BJ (cell line): ENCODE data around the gene NPPC. TPM values are rescaled to one million over a fixed set of nuclear protein-coding genes. Genes with fewer than 3 reads are reported as not detected.

Experiments
- CTCF ChIA-PET: fragments of 350-600 bp; formaldehyde crosslinking; extraction: SDS; loops from one replicate; lab custom pipeline; 2021; ENCODE audit warnings: antibody characterized with exemption, inconsistent platforms; lab: Yijun Ruan, JAX
- POLR2A ChIA-PET: fragments of 300-600 bp; sonication (Branson Sonifier 250); formaldehyde crosslinking; extraction: SDS; loops from one replicate; lab custom pipeline; 2021; ENCODE audit warnings: antibody characterized with exemption; lab: Charles Lee
- DNase-seq: peaks from one replicate; pipeline ENCODE4 v3.0.0-alpha.2; 2011; ENCODE audit warnings: low read depth
- H3K27me3 ChIP-seq: 2 replicates; pipeline ENCODE4 v1.6.0; 2011; ENCODE audit warnings: low read length; ENCODE audit not compliant: control insufficient read depth, insufficient read depth
- H3K36me3 ChIP-seq: 2 replicates; pipeline ENCODE4 v1.5.1; 2011; ENCODE audit warnings: low read length; ENCODE audit not compliant: control insufficient read depth, insufficient read depth
- H3K4me3 ChIP-seq: 2 replicates; pipeline ENCODE4 v1.5.1; 2011; ENCODE audit warnings: low read depth, mild to moderate bottlenecking, control low read depth, low read length
- polyA plus RNA-seq: library from polyadenylated mRNA; depleted of rRNA; stranded (reverse); fragments of >200 nt; gene quantifications from 2 replicates; pipeline ENCODE4 v1.2.3, GENCODE V29; 2011
- TF ChIP-seq, protein P1 (sequence below): IDR thresholded peaks from 2 replicates; pipeline ENCODE4 v1.5.1; 2011; ENCODE audit warnings: low read depth, mild to moderate bottlenecking, control low read depth, inconsistent platforms, low read length, moderate library complexity; ENCODE audit not compliant: insufficient read depth

NPPC gene
- polyA plus RNA-seq, 1 experiment, result not detected

DNA sequence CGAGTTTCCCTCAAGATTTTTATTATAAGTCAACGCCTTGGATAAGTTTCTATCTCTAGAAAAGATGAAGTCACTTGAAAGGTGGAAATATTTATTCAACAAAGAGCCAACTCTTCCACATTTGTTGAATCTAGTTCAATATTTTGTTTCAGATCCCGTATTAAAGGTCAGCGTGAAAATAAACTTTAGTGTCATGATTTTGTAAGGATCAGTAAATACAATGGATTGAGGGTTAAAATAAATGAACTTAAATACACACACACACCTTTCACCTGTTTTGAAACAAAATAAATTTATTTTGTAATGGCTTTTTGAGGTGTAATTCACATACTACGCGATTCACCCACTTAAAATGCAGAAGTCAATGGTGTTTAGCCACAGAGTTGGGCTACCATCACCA lies 16.0 kb upstream of the NPPC start:
- 0 out of 2 replicates have a peak, but pooled peaks cover 2% of the 10 kb centered on the region for H3K27me3 ChIP-seq
- ChIA-PET CTCF (no interaction called here), POLR2A (no interaction called here)

DNA sequence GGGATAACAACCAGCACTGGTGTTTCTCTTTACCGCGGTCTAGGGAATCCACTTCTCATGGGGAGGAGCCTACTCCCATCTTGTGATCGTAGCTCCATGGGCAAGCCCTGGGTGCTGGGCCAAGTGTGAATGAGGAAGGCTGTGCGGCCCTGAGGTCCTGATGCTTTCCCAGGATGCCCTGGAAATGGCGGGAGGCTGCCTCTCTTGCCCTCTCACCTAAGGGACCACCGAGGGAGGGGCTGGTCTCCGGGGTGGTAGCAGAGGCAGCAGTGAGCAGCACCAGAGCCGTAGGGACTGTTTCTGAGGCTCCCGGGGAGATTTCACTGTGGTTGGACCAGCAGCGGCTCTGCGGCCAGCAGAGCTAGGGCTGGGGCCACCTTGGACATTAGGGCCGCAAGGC lies 15.5 kb upstream of the NPPC start:
- POLR2A ChIA-PET, result no interaction called here
- TF ChIP-seq, protein P1, sequence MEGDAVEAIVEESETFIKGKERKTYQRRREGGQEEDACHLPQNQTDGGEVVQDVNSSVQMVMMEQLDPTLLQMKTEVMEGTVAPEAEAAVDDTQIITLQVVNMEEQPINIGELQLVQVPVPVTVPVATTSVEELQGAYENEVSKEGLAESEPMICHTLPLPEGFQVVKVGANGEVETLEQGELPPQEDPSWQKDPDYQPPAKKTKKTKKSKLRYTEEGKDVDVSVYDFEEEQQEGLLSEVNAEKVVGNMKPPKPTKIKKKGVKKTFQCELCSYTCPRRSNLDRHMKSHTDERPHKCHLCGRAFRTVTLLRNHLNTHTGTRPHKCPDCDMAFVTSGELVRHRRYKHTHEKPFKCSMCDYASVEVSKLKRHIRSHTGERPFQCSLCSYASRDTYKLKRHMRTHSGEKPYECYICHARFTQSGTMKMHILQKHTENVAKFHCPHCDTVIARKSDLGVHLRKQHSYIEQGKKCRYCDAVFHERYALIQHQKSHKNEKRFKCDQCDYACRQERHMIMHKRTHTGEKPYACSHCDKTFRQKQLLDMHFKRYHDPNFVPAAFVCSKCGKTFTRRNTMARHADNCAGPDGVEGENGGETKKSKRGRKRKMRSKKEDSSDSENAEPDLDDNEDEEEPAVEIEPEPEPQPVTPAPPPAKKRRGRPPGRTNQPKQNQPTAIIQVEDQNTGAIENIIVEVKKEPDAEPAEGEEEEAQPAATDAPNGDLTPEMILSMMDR, result no peak
- H3K4me3 ChIP-seq, result no peak overlapping the region
- 0 out of 2 replicates have a peak, but pooled peaks cover 2% of the 10 kb centered on the region for H3K27me3 ChIP-seq
- CTCF ChIA-PET, result interaction anchor here (1.4 to 1.7 kb wide), 2 partner anchors 17 to 384 kb away, joined by 3 to 6 read pairs; partner anchors contain the start of gene NPPC
- no peak for DNase-seq
- no peaks in the 10 kb centered on the region for H3K36me3 ChIP-seq

More for the DNA sequence above, 16.0 kb upstream of the NPPC start:
- DNase-seq, result no peak
- Histone ChIP-seq H3K36me3 (no peaks in the 10 kb centered on the region), H3K4me3 (no peak overlapping the region)
- TF ChIP-seq, protein P1, result no peak

DNA sequence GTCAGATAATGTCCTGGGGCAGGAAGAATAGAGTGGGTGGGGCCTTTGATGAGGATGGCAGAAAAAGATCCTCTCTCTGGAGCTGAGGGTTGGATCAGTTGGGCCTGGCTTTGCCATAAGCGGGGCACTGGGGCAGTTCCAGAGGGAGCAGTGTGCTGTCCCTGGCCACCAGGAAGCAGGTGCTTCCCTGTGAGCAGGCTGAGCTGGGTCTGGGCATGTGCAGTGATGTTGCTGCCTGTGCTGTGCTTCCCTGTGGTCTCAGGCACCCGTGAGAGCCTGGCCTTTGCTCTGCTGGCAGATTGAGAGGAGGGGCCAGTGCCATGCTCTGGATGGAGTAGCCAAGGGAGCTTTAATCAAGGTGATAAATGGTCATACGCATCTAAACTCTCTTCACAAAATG lies 14.6 kb upstream of the NPPC start:
- Histone ChIP-seq H3K27me3 (peaks cover 4% of the 10 kb centered on the region; the same call in 1 of the 2 replicates), H3K36me3 (no peaks in the 10 kb centered on the region), H3K4me3 (no peak overlapping the region)
- ChIA-PET POLR2A (no interaction called here), CTCF (interaction anchor here (1.4 to 1.7 kb wide), 3 partner anchors 16 to 499 kb away, joined by 3 to 6 read pairs (median 4); partner anchors contain the start of gene NPPC)
- DNase-seq, result no peak
- TF ChIP-seq, protein P1, result no peak

DNA sequence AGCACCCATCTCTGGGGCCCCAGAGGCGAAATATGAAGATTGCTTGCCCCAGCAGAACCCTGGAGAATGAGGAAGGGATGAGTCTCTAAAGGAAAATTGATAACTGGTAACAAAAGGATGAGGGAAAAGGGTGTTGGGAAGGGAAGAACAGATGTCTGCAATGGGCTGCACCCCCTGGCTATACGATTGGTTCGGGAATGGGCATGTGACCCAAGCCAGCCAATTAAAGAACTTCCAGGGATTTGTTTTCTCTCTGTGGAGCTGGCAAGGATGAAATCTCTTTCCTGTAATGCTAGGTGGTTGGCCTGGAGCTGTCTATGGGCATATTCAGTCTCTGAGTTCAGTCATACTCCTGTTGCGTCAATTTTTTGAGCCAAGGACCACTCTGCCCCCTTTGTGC lies 12.8 kb upstream of the NPPC start:
- CTCF ChIA-PET, result interaction anchor here (4.2 kb wide), 1 partner anchor 13 kb away, joined by 34 read pairs; the partner anchor contains the start of gene NPPC
- no peak for DNase-seq
- POLR2A ChIA-PET, result no interaction called here
- H3K4me3 ChIP-seq, result no peak overlapping the region
- H3K27me3 ChIP-seq, result peaks cover 7% of the 10 kb centered on the region
- TF ChIP-seq, protein P1, result no peak
- no peaks in the 10 kb centered on the region for H3K36me3 ChIP-seq

DNA sequence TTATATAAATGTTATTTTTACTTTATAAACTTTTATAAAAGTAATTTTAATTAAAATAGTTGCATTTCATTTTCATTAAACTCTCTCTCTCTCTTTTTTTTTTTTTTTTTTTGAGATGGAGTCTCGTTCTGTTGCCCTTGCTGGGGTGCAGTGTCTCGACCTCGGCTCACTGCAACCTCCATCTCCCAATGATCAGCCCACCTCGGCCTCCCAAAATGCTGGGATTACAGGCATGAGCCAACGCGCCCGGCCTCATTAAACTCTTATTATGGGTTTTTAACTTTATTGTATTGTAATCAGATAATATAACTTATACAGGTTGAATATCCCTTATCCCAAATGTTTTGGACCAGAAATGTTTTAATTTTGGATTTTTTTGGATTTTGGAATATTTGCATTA lies 10.9 kb upstream of the NPPC start:
- Histone ChIP-seq H3K36me3 (no peaks in the 10 kb centered on the region), H3K27me3 (peaks cover 9% of the 10 kb centered on the region), H3K4me3 (no peak overlapping the region)
- ChIA-PET POLR2A (no interaction called here), CTCF (interaction anchor here (4.2 kb wide), 1 partner anchor 11 kb away, joined by 34 read pairs; the partner anchor contains the start of gene NPPC)
- TF ChIP-seq, protein P1, result no peak
- no peak for DNase-seq
